Head of caudate nucleus (tissue), 42 donors: ENCODE results near the gene BCL11A.

Experiments
- DNase-seq, 42 donors: peaks; one replicate each; pipeline versions ENCODE4 v3.0.0 to v3.0.0-alpha.2; 2020 to 2021; ENCODE audit warnings: mixed read lengths in 7 of 42
- intact Hi-C: fragments of 100-400 bp; cut with DNase I; formaldehyde crosslinking; loops from one replicate; pipeline ENCODE4 v1.15.0; 2022

The BCL11A gene

DNA sequence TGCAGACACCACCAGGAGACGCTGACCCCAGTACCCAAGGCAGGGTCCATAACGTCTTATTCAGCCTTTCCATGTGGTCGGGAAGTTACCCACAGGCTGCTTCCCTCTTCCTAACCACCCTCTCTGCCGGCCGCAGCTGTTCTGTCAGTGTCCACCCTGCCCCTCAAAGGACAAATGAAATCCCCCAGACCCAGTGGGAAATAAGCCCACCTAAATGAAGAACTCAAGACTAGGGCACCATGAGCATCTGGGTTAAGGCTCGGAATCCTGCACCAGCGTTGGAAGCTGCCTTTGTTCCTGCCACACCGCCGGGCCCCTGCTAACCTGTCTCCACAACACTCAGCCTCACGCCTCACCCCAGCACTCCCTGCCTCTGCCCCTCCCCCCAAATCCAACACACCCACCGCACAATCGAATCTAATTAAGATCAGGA is 21.7 kb downstream of the BCL11A start:
- intact Hi-C loops = no loop called here

DNA sequence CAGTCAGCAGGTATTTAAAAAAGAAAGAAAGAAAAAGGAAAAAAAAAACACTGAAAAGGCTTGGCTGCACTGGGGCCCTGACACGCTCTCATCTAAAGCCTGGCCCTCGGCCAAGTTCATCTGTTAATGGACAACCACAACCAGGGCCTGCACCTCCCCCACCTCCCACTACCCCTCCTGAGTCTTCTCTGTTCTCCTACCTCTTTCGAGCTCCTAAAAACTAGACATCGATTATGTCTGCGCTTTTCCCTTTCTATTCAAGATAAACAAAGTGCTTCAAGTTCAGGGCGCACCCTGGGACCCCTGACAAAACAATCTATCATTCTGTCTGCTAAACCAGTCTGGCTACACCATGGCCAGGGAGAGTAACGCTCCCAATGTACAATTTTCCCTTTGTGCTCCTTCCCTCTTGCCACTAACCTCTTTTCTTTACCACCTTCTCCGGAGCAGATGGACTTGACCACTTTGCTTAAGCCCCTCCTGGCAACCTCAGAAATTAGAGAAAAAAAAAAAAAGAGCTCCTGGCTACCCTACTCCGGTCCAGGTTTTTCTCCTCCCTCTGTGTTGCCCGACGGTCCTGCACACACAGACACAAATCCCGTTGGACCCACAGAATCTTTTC is 22.7 kb downstream of the BCL11A start:
- DNase-seq = peak in 5 of 42 donors; percentile 42 to 69 (median 51)
- intact Hi-C loops = no loop called here

More for the DNA sequence above, 21.7 kb downstream of the BCL11A start:
- peak in 1 of 42 donors; percentile 13 for DNase-seq

DNA sequence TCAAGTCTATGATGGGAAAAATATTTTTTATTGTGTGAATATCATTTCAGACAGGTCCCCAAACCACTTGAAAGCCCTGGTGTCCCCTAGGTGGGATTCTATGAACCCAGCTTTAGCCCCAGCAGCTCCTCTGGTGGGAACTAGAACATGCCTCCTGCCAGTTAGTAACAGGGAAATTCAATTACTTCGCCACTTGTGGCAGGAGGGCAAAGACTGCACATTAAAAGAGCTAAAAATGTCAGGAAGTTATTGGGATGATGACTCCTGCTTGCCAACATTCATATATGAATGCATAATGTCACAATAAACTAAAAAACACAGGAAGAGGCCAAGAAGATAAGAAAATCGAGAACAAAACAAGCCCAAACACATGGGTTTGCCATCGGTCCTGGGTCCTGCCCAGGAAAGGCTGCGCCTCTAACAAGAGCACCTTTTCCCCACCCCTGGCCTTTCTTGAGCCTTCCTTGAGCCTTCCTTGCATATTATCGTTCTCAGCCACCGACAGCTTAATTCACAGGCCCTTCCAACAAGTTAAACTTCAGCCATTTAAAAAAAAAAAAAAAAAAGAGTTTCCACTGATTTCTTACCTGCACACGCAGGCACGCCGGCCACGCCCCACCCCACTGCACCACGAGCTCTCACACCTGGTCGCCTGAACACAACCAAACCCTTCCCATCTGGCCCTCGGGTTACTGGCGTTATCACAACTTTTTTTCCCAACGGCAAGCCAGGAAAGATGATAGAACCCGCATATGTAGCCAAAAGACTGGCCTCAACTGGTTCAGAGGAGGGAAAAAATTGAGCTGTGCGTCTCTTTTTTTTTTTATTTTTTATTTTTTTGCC is 23.4 kb downstream of the BCL11A start:
- peak in 1 of 42 donors; percentile 10 for DNase-seq
- intact Hi-C loops = no loop called here

DNA sequence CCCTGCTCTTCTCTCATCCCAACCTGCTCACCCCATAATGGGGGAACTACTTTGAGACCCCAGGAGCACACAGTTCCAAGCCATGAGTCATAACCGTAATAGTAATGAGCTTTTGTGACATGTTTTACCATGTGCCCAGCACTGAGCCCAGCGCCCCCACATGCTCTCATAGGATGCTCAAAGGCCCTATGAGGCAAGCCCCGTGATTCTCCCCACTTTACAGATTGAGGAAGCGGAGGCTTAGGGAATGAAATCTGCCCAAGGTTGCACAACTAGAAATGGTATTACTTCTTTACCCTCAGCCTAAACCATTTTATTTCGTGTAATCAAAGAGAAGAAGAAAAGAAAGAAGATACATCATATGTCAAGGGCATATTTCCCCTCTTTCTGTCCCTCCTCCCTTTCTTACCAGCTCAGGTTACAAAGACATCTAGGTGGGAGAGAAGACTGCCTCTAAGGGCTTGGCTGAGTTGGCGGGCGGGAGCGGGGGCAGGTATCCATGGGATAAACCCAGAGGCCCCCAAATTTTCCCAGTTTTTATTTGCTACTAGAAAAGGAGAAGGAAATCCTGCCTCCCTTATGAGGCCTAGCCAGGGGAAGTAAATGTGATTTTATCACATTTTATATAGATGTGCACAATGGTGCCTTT is 24.2 kb downstream of the BCL11A start:
- peak in 1 of 42 donors; percentile 15 for DNase-seq
- intact Hi-C loops = no loop called here

DNA sequence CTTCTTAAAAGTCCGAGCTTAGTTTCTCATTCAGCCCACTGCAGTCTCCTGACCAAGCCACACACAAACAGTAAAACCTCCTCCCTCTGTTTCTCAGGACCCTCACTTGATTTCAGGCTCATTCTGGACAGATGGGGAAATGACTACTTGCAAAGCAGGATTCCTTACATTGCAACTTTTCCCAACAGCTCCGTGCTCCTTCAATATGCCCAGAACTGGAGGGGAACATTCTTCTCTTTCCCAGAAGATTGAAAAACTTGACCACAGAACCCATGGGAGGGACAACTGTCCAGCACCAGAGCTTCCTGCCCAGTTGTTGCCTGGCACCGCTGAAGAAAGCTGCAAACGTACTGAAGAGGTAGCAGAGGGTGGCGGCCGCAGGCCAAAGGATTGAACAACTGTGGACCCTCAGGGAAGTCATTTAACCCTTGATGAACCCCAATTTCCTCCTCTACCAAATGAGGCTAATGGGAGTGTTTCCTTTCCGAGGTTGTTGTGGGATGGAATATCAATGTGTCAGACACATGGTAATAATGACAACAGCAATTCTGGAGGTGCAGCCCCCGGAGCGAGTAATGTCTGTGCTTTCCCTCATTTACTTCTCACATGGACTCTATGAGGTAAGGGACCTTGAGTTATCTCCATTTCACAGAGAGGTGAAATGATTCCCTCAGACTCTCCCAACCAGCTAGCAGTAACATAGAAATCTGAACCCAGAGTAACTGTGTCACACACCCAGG is 25.0 kb downstream of the BCL11A start:
- intact Hi-C loops = no loop called here
- peak in 1 of 42 donors; percentile 12 for DNase-seq

DNA sequence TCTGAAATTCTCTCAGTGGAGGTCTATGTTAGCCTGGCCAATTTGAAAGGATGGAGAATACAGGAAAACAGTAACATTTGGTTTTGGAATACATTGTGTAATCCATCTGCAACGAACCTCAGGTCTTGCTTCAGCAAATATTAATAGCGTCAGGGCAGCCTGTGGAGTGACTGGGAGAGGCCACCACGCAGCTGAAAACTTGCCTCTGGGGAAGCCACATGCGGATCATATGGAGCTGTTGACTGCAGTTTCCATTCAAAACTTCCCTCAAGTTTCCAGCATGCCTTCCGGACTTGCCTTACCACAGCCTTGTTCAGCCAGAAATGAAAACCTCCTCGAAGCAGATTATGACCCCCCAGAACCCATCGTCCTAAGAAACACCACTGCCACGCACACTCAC is 25.7 kb downstream of the BCL11A start:
- no peak for DNase-seq
- intact Hi-C loops = no loop called here

DNA sequence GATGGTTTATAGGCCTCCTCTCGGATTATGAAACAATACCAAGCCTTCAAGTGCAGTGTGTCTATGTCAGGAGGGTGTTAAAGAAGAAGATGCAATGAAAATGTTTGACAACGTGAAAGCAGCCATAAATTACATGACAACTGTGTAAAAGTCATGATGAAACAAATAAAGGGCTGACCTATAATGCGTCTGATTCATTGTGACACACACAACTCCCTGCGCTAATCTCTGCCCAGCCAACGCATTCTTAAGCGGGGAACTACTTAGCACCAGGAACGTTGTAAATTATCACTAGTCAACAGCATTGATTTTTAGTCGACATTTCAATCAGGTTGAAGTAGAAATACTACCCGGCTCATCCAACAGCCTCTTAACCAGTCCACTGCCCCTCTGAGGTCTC is 26.8 kb downstream of the BCL11A start:
- intact Hi-C loops = no loop called here

DNA sequence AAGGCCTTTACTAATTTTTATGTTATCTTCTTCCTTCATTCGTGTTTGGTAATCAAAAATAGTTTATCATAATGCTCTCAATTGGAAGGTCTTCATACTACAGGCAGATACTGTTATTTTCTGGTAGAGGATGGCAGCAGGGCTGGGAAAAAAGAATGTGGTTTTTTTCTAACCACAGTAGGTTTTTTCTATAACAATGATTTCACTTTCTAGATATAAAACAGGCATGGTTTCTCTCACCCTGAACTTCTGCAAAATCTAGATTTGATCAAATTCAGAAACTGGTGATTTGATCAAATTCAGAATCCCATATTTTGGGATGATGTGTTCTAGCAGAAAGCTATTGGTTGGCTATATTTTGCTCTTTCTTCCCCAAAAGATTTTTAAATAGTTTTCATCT is 27.6 kb downstream of the BCL11A start:
- intact Hi-C loops = no loop called here
- DNase-seq = no peak

More for the DNA sequence above, 26.8 kb downstream of the BCL11A start:
- DNase-seq = no peak

DNA sequence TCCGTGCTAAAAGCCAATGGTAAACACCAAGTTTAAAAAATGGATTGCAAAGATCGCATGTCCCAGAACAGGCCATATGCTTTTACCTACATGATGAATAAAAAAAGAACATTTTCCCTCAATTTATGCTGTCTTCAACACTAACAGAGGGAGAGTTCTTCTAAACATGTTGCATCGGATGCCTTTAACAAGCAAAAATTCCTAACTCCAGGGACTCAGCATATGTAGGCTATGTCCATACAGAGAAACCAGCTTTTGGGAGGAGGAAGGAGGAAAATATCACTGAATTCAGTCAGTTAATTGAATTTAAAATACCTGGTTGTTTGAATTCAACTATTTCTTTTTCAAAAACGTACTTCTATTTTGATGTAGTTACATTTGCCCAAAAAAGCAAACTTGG is 28.6 kb downstream of the BCL11A start:
- intact Hi-C loops = no loop called here
- DNase-seq = no peak

DNA sequence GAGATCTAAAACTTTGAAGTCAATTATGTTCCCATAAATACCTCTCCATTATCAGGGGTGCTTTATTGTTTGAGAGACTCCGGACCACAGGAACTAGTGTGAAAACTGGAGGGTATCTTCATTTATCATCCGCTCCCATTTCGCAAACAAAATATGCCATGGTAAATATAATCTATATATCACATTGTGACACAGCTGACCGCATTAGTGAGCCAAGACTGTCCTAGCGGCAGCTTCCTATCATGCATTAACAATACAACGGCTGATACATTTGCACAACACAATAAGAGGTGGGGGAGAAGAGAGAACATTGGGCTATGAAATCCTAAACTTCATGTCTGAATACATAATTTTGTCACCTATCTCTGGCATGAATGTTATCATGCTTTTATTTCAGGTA is 29.5 kb downstream of the BCL11A start:
- no peak for DNase-seq
- intact Hi-C loops = no loop called here

DNA sequence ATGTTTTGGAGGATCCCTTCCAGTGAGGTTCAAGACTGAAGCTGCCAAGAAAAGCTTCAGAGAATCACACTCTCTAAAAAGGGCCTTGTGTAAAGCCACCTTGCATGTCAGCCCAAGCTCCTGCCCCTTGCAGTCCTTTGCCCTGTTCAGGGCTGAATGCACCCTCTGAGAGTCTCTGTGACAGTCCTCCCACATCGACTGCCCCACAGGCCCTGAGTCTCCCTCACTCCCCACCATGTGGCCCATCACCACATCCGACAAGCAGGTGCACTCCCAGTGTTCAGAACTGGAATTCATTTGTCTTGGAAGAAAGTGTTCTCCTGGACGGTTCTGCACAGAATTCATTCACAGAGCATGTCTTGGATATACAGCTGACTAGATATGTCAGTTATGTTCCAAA is 31.0 kb downstream of the BCL11A start:
- intact Hi-C loops = no loop called here
- DNase-seq = no peak

DNA sequence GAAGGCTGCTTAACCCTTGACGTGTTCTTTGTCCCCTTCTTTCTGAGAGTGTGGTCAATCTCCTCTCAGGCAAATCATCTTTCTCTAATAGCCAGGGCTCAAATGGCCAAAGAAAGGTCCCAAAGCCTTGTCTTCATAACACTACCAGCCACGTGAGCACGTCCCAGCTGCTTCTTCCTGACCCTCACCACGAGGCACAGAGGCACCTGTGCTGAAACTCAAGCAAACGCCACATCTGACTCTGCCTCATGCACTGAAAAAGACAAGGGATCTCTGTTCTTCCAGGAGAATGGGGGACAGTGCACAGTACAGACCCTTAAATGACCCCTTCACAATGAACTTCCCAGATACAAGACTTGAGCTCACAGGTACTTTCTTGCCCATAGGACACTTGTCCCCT is 31.8 kb downstream of the BCL11A start:
- intact Hi-C loops = no loop called here

DNA sequence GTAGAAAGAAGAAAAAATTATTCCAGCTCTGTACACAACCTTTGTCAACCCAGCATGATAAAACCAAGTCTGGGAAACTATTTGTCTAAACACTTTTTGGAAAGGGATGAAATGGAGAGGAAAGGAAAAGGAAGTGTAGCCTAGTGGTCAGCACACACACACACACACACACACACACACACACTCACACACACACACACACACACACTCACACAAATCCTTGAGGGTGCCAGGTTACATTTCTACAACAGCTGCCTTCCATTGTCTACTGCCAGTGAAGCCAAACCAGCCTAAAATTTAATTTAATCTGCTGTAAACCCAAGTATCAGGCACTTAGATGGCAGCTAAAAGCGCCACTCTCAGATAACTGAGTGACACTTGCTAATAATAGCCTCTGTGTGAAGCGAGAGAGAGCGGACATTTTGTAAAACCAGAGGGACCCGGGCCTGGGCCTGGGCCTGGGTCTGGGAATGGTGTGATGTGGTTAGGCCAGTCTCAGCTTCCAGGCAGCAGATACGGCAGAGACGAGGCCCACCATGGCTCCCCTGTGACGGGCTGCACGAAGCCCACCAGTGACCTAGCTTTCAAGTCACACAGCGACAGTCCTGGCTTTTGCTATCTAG is 32.4 kb downstream of the BCL11A start:
- no peak for DNase-seq
- intact Hi-C loops = no loop called here

More for the DNA sequence above, 31.8 kb downstream of the BCL11A start:
- no peak for DNase-seq

DNA sequence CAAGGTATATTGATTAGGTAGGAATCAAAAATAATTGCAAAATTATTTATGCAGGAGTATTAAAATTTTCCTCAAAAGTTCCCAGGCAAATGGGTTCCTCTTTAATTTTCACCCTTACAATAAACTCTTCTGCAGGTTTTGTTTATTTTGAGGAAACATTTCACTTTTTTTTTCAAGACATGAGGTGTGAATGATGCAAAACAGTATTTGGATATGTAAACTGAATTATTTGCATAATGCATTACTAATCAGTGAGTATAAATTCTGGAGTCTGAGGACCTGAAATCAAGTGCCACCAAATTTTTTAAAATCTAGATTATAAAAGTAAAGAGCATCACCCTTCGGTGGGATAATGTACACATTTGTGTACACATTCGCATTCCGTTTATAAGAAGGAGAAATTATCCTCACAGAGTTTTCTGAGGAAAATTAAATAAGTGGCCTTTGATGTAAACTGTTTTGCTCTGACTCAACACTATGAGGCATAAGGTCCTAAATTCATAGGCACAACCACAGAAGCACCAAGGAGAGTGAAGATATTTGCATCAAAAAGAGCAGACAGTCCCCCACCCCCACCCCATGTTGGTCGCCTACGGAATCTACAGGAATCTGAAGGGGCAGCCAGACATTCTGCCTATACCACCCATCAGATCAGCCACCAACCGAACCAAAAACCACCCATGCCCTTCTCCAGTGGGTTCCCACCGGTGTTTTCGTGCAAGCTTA is 33.1 kb downstream of the BCL11A start:
- DNase-seq = no peak
- intact Hi-C loops = no loop called here

DNA sequence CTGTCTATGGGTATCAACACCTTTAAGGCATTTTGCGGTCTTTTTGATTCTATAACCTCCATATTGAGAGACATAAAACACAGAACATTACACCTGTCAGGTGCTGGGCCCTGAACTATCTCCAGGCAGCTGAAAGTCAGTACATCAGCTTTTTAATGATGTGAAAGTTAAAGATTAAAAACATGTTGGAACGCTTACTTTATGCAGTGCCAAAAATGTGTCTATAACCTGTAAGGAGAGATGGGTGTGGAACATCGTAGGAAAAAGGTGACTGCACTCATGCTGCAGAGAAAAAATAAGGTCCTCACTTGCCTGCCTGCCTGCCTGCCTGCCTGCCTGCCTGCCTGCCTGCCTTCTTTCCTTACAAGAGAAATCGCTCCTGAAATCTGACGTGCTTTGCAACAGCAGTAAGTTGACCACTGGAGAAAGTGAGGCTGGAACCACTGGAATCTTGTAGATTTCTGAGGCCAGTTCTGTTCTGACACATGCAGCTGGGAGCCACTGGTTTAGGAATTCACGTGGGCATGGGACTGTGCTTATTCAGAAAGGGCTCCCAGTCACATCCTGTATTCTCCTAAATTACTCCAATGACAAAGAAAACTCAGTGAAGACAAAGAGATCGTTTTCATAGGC is 34.1 kb downstream of the BCL11A start:
- DNase-seq = no peak
- intact Hi-C loops = no loop called here

DNA sequence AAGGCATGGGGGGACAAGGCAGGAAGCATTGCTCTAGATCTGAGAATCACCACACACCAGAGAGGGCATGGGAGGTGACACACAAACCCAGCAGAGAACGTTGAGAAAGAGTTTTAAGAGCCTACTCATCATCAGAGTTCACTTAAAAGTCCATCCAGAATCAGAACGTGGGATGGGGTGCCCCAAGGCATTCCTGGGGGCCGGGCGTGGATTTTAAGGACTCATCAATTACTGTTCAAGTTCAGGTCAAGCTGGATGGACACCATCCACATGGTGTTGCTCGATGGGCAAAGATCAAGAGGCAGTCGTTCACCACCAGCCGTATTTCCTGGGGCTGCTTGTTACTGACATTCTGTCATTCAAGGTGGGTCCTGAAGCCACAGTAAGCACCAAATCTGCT is 34.9 kb downstream of the BCL11A start:
- intact Hi-C loops = no loop called here
- DNase-seq = no peak

DNA sequence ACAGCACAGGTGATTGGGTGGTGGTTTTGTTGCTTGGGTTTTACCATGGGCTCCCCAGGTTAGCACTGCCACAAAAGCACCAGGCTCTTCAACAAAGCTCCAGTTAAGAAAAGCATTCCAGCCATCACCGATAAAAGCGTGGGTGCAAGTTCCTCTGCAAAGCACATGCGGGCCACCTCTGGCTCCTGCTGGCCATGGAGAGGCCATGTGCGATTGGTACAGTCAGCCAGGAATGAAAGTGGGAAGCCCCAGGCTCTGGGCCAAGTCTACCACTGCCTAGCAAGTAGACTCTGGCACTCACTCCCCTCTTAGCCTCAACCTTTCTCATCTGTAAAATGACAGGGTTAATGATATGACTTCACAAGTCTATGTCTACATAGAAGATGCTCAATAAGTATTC is 36.0 kb downstream of the BCL11A start:
- no peak for DNase-seq
- intact Hi-C loops = no loop called here

DNA sequence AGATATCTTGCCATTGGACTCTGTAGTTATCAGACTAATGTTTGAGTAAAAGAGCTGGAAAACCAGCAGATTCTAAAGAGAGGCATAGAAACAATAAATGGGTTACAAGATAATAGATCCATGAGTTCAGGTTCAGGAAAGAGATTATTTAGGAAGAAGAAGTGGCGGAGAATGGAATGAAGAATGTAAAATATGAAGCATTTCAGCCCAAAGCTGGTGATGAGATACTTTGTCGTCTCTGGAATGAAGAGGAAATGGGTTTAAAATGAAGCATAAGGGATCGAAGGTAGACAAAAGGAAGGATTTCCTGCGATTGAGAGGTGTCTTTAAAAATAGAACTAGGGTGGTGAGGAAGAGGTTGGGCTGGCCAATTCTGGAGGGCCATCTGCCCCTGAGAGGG is 36.6 kb downstream of the BCL11A start:
- intact Hi-C loops = no loop called here
- no peak for DNase-seq
